RWPE2 (cell line): ENCODE data around the gene MT3.

Experiments
- ATAC-seq: fragments of 200-7000 bp; cut with Tn5 transposase; 3 replicates; pipeline ENCODE4 v1.9.1; 2021; ENCODE audit warnings: low read depth
- DNase-seq: peaks from one replicate; pipeline ENCODE4 v3.0.0-alpha.2; 2020; ENCODE audit warnings: low spot score
- H3K27ac ChIP-seq: fragments of 450-650 bp; 2 replicates; pipeline ENCODE4 v1.5.1; 2017; ENCODE audit warnings: mild to moderate bottlenecking; ENCODE audit not compliant: poor library complexity, severe bottlenecking
- H3K27me3 ChIP-seq: fragments of 250-450 bp; sonication (Bioruptor Pico); 2 replicates; pipeline ENCODE4 v1.5.1; 2021; ENCODE audit warnings: mild to moderate bottlenecking, moderate library complexity; ENCODE audit not compliant: insufficient read depth, poor library complexity, severe bottlenecking
- H3K36me3 ChIP-seq: fragments of 250-450 bp; sonication (Bioruptor Pico); 2 replicates; pipeline ENCODE4 v1.5.1; 2020; ENCODE audit warnings: low read depth, mild to moderate bottlenecking, moderate library complexity
- H3K4me1 ChIP-seq: fragments of 250-450 bp; sonication (Bioruptor Pico); 2 replicates; pipeline ENCODE4 v1.5.1; 2021; ENCODE audit warnings: mild to moderate bottlenecking, moderate library complexity; ENCODE audit not compliant: insufficient read depth, poor library complexity, severe bottlenecking
- H3K4me3 ChIP-seq: fragments of 250-450 bp; sonication (Bioruptor Pico); 2 replicates; pipeline ENCODE4 v1.5.1; 2021; ENCODE audit warnings: mild to moderate bottlenecking, moderate library complexity; ENCODE audit not compliant: severe bottlenecking
- H3K9me3 ChIP-seq: fragments of 250-450 bp; sonication (Bioruptor Pico); 2 replicates; pipeline ENCODE4 v1.5.1; 2021; ENCODE audit warnings: mild to moderate bottlenecking, moderate library complexity; ENCODE audit not compliant: severe bottlenecking
- TF ChIP-seq, protein P1 (sequence below): fragments of 450-650 bp; IDR thresholded peaks from one replicate; pipeline ENCODE4 v1.5.1; 2017; ENCODE audit warnings: mild to moderate bottlenecking, moderate library complexity; ENCODE audit not compliant: poor library complexity, severe bottlenecking

Gene MT3

DNA sequence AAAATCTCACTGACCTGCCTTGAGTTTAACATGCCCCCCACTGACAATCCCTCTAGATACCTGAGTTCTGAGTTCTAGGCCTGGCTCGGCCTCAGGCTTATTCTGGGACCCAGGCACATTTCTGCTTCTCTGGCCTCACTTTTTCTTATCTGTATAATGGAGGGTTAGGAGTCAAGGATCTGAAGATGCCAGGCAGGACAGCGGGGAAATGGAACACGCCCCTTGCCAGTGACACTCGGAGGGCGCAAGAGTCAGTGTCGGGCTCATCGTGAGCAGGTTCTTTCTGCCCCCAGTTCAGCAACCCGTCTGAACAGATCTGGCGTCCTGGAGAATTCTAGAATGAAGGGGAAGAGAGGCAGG, 567 bp upstream of the MT3 start:
- Histone ChIP-seq H3K9me3 (no peaks in the 10 kb centered on the region), H3K36me3 (no peaks in the 10 kb centered on the region), H3K27ac (no peak overlapping the region), H3K4me3 (peak overlapping the region; percentile 14), H3K4me1 (no peaks in the 10 kb centered on the region), H3K27me3 (peaks cover 19% of the 10 kb centered on the region)
- ATAC-seq (no peak), DNase-seq (no peak)
- TF ChIP-seq, protein P1, sequence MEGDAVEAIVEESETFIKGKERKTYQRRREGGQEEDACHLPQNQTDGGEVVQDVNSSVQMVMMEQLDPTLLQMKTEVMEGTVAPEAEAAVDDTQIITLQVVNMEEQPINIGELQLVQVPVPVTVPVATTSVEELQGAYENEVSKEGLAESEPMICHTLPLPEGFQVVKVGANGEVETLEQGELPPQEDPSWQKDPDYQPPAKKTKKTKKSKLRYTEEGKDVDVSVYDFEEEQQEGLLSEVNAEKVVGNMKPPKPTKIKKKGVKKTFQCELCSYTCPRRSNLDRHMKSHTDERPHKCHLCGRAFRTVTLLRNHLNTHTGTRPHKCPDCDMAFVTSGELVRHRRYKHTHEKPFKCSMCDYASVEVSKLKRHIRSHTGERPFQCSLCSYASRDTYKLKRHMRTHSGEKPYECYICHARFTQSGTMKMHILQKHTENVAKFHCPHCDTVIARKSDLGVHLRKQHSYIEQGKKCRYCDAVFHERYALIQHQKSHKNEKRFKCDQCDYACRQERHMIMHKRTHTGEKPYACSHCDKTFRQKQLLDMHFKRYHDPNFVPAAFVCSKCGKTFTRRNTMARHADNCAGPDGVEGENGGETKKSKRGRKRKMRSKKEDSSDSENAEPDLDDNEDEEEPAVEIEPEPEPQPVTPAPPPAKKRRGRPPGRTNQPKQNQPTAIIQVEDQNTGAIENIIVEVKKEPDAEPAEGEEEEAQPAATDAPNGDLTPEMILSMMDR = no peak

DNA sequence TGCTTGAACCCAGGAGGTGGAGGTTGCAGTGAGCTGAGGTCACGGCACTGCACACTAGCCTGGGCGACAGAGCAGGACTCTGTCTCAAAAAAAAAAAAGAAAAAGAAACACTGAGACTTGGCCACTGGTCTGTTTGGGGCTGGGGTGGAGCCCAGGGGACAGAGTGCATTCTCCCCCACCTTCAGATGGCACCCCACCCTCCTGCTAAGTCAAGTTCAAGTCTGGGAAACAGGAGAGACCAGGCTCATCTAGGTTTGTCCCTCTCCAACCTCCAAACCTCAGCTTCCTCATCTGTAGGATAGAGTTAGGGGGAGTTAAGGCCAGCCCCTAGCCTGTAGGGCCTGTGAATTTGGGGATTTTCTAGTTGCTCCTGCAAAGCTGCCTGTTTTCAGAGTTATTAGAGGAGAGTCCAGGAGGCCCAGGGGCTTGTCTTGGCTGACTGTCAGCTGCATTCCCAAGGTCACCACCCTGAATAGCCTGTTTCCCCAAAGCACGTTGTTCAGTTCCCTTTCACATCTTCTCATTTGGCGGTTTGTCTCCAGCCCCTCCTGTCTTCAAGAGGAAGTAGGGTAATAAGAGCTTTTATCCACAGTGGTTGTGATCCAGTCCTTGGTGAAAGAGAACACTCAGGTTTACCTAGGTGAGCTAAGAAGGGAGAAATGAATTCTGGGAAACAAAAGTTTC, 2.2 kb downstream of the MT3 start:
- Histone ChIP-seq H3K27ac (no peak overlapping the region), H3K9me3 (no peaks in the 10 kb centered on the region), H3K27me3 (peaks cover 19% of the 10 kb centered on the region), H3K4me3 (no peak overlapping the region), H3K36me3 (no peaks in the 10 kb centered on the region), H3K4me1 (no peaks in the 10 kb centered on the region)
- ATAC-seq (no peak), DNase-seq (no peak)
- TF ChIP-seq, protein P1 = no peak

DNA sequence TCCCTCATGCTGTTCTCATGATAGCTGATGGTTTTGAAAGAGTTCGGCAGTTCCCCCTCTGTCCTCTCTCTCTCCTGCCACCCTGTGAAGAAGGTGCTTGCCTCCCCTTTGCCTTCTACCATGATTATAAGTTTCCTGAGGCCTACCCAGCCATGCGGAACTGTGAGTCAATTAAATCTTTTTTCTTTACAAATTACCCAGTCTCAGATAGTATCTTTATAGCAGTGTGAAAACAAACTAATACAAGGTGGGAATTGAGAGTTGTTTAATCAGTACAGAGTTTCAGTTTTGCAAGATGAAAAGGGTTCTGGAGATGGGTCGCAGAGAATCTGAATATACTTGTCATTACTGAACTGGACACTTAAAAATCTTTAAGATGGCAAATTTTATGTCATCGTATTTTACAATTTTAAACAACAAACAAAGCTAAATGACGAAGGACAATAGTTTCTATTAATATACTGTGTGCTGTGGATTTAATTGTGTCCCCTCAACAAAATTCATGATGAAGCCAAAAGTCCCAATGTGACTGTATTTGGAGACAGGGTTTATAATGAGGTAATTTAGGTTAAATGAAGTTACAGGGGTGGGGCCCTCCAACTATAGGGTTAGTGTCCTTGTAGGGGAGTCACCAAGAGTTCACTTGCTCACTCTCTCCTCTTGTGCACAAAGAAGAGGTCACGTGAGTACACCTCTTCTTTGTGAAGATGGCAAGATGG, 4.4 kb downstream of the MT3 start:
- no peak for DNase-seq
- H3K36me3 ChIP-seq = no peaks in the 10 kb centered on the region
- TF ChIP-seq, protein P1 = no peak
- no peaks in the 10 kb centered on the region for H3K4me1 ChIP-seq
- H3K4me3 ChIP-seq = no peak overlapping the region
- peaks cover 18% of the 10 kb centered on the region for H3K27me3 ChIP-seq
- no peak for ATAC-seq
- H3K9me3 ChIP-seq = no peaks in the 10 kb centered on the region
- H3K27ac ChIP-seq = no peak overlapping the region

DNA sequence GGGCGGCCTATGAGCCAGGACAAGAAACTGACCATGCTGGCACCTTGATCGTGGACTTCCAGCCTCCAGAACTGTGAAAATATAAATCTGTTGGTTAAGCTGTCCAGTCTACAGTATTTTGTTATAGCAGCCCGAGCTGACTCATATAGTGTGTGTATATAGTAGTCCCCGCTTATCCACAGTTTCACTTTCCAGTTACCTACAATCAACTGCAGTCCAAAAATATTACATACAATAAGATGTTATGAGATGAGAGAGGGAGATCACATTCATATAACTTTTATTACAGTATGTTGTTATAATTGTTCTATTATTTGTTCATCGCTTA, 4.9 kb downstream of the MT3 start:
- TF ChIP-seq, protein P1 = no peak
- Histone ChIP-seq H3K36me3 (no peaks in the 10 kb centered on the region), H3K4me1 (no peaks in the 10 kb centered on the region), H3K27me3 (peaks cover 12% of the 10 kb centered on the region), H3K4me3 (no peak overlapping the region), H3K27ac (no peak overlapping the region), H3K9me3 (no peaks in the 10 kb centered on the region)
- no peak for DNase-seq
- no peak for ATAC-seq

DNA sequence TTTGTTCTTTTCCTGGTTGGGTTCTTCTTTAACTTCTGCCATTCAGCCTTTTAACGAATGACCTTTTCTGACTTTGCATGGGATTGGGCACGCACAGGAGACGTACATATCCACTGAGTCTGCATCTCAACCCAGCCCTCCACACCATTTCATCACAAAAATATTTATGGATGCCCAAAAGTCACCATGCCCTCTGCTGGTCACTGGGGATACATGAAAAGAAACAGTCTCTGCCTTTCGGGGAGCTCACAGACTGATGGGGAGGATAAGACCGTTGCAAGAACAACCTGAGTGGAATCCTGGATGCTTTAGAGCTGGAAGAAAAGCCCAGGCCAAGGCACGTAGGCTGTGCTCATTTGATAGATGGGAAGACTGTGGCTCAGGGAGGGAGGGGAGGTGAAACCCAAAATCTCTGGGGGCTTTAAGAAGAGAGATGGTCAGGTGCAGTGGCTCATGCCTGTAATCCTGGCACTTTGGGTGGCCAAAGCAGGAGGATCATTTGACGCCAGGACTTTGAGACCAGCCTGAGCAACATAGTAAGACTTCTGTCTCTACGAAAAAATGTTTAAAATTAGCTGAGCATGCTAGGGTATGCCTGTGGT, 11.2 kb downstream of the MT3 start:
- peak; percentile 80 for ATAC-seq
- Histone ChIP-seq H3K27ac (no peak overlapping the region), H3K27me3 (no peaks in the 10 kb centered on the region), H3K4me1 (peaks cover under 1% of the 10 kb centered on the region), H3K9me3 (no peaks in the 10 kb centered on the region), H3K36me3 (no peaks in the 10 kb centered on the region), H3K4me3 (no peak overlapping the region)
- TF ChIP-seq, protein P1 = peak; percentile 90
- no peak for DNase-seq
